Thymus (tissue), 11 donors: ENCODE results near the gene CAP2. TPM values are rescaled to one million over a fixed set of nuclear protein-coding genes. Genes with fewer than 3 reads are reported as not detected.
"Not testable (repeated sequence)": the region's sequence is repeated elsewhere in the genome, so short reads cannot be mapped to it uniquely, and the experiment has no call there.

ENCODE experiments used
- DNase-seq, 9 donors: peaks; one replicate each; pipeline ENCODE4 v3.0.0-alpha.2; 2013; ENCODE audit warnings: low spot score in 9 of 9, low read depth in 6 of 9, missing footprints in 1 of 9
- H3K27ac ChIP-seq, 2 donors: one replicate each; pipeline ENCODE4 v1.5.1; 2013; ENCODE audit warnings: control low read depth in 1 of 2, low read depth in 1 of 2, low read length in 1 of 2, mild to moderate bottlenecking in 1 of 2, moderate library complexity in 1 of 2
- H3K27me3 ChIP-seq, 2 donors: one replicate each; pipeline ENCODE4 v1.5.1; 2013; ENCODE audit warnings: low read length in 1 of 2; ENCODE audit not compliant: control insufficient read depth in 2 of 2, insufficient read depth in 1 of 2
- H3K36me3 ChIP-seq, 2 donors: one replicate each; pipeline ENCODE4 v1.5.1; 2013; ENCODE audit warnings: low read length in 1 of 2, mild to moderate bottlenecking in 1 of 2, moderate library complexity in 1 of 2; ENCODE audit not compliant: control insufficient read depth in 2 of 2, insufficient read depth in 2 of 2
- H3K4me1 ChIP-seq, 2 donors: one replicate each; pipeline ENCODE4 v1.5.1; 2013; ENCODE audit warnings: low read length in 2 of 2; ENCODE audit not compliant: control insufficient read depth in 2 of 2, insufficient read depth in 2 of 2
- H3K4me3 ChIP-seq, 2 donors: one replicate each; pipeline ENCODE4 v1.5.1; 2013; ENCODE audit warnings: low read length in 2 of 2, control low read depth in 1 of 2, mild to moderate bottlenecking in 1 of 2
- H3K9me3 ChIP-seq, 2 donors: one replicate each; pipeline ENCODE4 v1.5.1; 2013; ENCODE audit warnings: low read length in 1 of 2, mild to moderate bottlenecking in 1 of 2; ENCODE audit not compliant: control insufficient read depth in 2 of 2, insufficient read depth in 1 of 2
- WGBS: extraction: QIAGEN DNeasy Blood & Tissue Kit; methylation state at CpG from one replicate; pipeline ENCODE4 v1.1.7; 2013; 5-methylcytosine and 5-hydroxymethylcytosine counted together
- polyA plus RNA-seq: library from polyadenylated mRNA; stranded (reverse); fragments of 200-250 nt; gene quantifications from one replicate; pipeline ENCODE4 v1.2.3, GENCODE V29; 2013
- total RNA-seq: library from RNA; stranded (reverse); fragments of 120-200 nt; gene quantifications from one replicate; pipeline ENCODE4 v1.2.4, GENCODE V29; 2013
- donor health status: healthy.

The CAP2 gene
- total and polyA plus RNA-seq, 2 donors, result 1.6 to 4.9 TPM

DNA sequence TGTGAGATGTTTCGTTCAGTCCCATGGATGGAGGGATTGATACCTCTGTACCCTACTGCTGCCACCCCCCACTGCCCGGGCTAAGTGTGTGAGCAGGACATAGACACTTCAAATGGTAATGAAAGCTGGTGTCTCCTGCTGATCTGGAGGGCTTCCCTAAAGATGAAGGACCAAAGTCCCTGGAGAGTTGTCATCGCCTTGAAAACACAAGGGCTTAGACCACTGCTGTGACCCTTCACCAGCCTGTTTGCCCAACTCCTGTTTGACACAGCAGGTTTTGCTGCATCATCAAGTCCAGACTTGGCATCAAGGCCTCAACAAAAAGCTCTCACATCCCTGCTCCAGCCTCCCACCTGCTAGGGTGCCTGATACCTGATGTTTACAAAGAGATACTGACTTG lies 148.8 kb downstream of the CAP2 start:
- Histone ChIP-seq H3K4me1 (no peaks in the 10 kb centered on the region), H3K4me3 (no peak overlapping the region), H3K27me3 (no peaks in the 10 kb centered on the region), H3K36me3 (no peaks in the 10 kb centered on the region), H3K27ac (no peak overlapping the region), H3K9me3 (no peaks in the 10 kb centered on the region)
- WGBS, result 96% methylated on average over 3 of the region's 3 CpGs
- no peak for DNase-seq

DNA sequence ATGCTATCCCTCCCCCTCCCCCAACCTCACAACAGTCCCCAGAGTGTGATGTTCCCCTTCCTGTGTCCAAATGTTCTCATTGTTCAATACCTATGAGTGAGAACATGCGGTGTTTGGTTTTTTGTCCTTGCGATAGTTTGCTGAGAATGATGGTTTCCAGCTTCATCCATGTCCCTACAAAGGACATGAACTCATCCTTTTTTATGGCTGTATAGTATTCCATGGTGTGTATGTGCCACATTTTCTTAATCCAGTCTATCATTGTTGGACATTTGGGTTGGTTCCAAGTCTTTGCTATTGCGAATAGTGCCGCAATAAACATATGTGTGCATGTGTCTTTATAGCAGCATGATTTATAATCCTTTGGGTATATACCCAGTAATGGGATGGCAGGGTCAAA lies 152.3 kb downstream of the CAP2 start:
- not testable (repeated sequence) for H3K27me3 ChIP-seq, H3K36me3 ChIP-seq, H3K27ac ChIP-seq, H3K9me3 ChIP-seq, DNase-seq, H3K4me1 ChIP-seq, H3K4me3 ChIP-seq
- WGBS, result 100% methylated on average over 2 of the region's 4 CpGs

DNA sequence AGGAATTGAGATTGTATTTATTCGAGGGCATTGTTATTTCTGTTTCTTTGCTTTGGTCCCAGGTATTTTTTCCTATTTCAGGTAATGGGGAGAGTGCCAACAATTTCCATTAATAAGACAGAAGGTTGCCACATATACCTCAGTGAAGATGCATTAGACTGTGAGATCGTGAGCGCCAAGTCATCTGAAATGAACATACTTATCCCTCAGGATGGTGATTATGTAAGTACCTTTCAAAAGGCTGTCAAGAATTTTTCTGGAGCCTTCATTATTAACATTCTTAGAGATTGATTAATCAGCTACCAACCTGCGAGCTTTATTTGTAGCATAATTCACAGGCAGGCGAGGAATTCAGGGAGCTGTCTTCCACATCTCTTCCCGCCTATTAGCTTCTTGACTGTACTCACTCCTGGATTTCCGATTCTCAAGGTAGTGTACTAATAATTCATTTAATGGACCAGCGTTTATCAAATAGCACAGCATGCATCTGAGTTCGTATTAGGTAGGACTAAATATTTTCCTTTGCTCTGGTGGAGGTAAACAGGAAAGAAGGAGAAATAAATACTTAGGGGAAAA lies 158.1 kb downstream of the CAP2 start:
- H3K27me3 ChIP-seq, result no peaks in the 10 kb centered on the region
- no peaks in the 10 kb centered on the region for H3K9me3 ChIP-seq
- no peak overlapping the region for H3K27ac ChIP-seq
- no peaks in the 10 kb centered on the region for H3K36me3 ChIP-seq
- H3K4me3 ChIP-seq, result no peak overlapping the region
- no peaks in the 10 kb centered on the region for H3K4me1 ChIP-seq
- 95% methylated on average over 9 of the region's 9 CpGs for WGBS
- DNase-seq, result no peak

DNA sequence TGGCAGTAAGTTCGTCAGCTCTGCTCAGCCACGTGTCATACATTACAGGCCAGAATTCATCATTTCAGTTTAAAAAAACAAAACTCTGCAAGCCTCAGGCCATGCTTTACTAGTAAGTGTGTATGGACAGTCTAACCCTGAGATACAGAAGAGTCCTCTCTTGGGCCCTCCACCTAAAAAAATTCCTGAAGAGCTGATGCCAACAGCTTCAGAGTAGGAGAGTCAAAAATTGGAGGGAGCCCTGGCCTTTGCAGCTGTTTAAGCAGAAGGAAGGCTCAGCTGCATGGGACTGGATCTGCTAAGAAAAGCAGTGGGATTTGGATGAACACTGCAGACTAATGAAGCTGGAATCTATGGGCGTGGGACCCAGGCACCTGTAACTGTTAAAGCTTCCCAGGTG lies 159.5 kb downstream of the CAP2 start:
- no peaks in the 10 kb centered on the region for H3K9me3 ChIP-seq
- no peak for DNase-seq
- no peaks in the 10 kb centered on the region for H3K36me3 ChIP-seq
- no peak overlapping the region for H3K4me3 ChIP-seq
- no peaks in the 10 kb centered on the region for H3K27me3 ChIP-seq
- no peak overlapping the region for H3K27ac ChIP-seq
- no peaks in the 10 kb centered on the region for H3K4me1 ChIP-seq
- 93% methylated on average over 3 of the region's 3 CpGs for WGBS

DNA sequence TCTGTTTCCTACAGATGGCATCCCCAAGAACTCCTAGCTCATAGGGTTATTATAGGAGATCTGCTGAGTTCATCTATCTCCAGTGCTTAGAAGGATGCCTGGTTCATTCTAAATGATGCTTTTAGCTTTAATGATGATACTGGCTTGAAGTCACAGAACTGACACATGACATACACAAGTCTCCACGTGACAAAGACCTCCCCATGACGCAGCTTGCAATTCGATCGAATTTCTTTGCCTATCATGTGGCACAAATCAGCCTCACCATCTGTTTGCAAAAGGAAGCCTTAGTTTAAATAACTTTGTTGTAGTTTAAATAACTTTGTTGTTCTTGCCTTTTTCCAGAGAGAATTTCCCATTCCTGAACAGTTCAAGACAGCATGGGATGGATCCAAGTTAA lies 162.6 kb downstream of the CAP2 start:
- H3K4me3 ChIP-seq, result no peak overlapping the region
- H3K9me3 ChIP-seq, result no peaks in the 10 kb centered on the region
- no peaks in the 10 kb centered on the region for H3K4me1 ChIP-seq
- DNase-seq, result no peak
- 95% methylated on average over 4 of the region's 4 CpGs for WGBS
- H3K27me3 ChIP-seq, result no peaks in the 10 kb centered on the region
- H3K36me3 ChIP-seq, result no peaks in the 10 kb centered on the region
- no peak overlapping the region for H3K27ac ChIP-seq

DNA sequence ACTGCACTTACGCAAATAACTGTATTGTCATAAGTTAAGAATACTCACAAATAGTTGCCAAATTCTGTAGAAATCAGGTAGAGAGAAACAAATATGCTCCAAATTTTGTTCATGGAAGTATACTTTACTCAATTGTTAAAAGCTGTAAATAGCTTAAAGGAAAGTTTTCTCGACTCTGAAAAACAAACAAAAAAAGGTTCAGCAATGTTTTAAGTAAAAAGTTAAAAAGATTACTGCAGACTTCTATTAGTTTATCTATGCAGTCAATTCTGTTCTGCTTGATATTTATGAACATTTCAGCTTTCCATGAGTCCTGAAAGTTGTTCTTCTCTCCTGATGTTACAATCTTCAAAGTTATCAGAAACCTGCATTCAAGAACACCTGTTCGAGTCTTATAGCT lies 169.2 kb downstream of the CAP2 start:
- 93% methylated on average over 3 of the region's 3 CpGs for WGBS
- peaks cover 0 to 3% of the 10 kb centered on the region in 2 donors for H3K9me3 ChIP-seq
- no peak for DNase-seq

DNA sequence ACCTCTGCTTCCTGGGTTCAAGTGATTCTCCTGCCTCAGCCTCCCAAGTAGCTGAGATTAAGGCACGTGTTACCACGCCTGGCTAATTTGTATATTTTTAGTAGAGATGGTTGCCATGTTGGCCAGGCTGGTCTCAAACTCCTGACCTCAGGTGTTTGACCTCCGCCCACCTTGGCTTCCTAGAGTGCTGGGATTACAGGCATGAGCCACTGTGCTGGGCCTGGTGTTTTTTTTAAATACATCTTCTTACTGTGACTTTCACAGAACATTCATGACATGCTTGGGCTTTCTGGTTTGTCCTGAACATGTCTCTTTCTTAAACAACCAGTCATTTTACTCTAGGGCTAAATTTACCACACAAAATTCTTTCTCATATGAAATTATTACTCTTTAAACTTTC lies 172.0 kb downstream of the CAP2 start:
- Histone ChIP-seq H3K27me3 (no peaks in the 10 kb centered on the region), H3K4me1 (no peaks in the 10 kb centered on the region), H3K9me3 (peaks cover 0 to 3% of the 10 kb centered on the region in 2 donors), H3K36me3 (no peaks in the 10 kb centered on the region), H3K4me3 (no peak overlapping the region), H3K27ac (no peak overlapping the region)
- 85% methylated on average over 3 of the region's 3 CpGs for WGBS
- no peak for DNase-seq

More for the DNA sequence above, 169.2 kb downstream of the CAP2 start:
- no peaks in the 10 kb centered on the region for H3K27me3 ChIP-seq
- no peaks in the 10 kb centered on the region for H3K4me1 ChIP-seq
- H3K4me3 ChIP-seq, result no peak overlapping the region
- no peak overlapping the region for H3K27ac ChIP-seq
- no peaks in the 10 kb centered on the region for H3K36me3 ChIP-seq

DNA sequence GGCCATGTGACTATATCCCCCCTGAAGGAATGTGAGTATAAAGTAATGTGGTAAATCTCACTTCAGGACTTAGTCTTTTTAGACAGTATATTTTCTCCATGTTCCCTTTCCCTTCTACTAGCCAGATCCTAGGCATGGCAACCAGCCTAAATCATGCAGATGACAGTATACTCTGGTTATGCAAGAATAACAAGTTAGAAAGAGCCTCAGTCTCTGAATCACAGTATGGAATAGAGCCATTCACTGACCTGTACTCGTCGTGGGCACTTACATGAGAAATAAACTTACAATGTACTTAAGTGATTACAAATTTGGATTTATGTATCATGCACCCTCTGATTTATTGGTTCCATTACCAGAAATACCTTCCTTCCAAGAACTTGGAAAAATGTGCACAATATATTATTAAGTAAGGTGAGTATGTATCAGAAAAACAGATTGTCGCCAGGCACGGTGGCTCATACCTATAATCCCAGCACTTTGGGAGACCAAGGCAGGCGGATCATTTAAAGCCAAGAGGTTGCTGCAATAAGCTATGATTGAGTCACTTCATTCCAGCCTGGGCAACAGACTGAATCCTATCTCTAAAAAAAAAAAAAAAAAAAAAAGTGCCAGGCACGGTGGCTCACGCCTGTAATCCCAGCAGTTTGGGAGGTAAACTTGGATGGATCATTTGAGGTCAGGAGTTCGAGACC lies 181.6 kb downstream of the CAP2 start:
- WGBS, result 96% methylated on average over 8 of the region's 8 CpGs
- DNase-seq, result no peak
- H3K27ac ChIP-seq, result no peak overlapping the region

DNA sequence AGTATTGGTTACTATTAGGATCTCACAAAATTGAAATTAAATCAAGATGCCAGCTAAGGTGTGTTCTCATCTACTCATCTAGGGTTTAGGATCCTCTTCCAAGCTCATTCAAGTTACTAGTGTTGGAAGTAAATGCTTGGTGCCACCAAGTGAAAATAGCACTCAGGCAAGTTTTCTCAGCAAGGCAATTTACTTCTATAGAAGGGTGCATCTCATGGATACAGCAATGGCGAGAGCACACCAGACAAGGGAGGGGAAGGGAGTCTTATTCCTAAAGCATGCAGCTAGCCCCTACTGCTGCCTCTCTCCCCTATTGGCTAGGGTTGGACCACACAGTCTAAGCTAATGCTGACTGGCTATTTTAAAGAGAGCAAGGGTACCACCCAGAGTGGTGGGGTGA lies 183.7 kb downstream of the CAP2 start:
- Histone ChIP-seq H3K36me3 (no peaks in the 10 kb centered on the region), H3K4me1 (no peaks in the 10 kb centered on the region), H3K9me3 (peaks cover 2 to 7% of the 10 kb centered on the region in 2 donors), H3K27me3 (peaks cover 0 to 12% of the 10 kb centered on the region in 2 donors), H3K27ac (no peak overlapping the region), H3K4me3 (no peak overlapping the region)
- DNase-seq, result no peak
- WGBS, result 95% methylated on average over 1 of the region's 1 CpG

More for the DNA sequence above, 181.6 kb downstream of the CAP2 start:
- Histone ChIP-seq H3K9me3 (peaks cover 2 to 7% of the 10 kb centered on the region in 2 donors), H3K4me3 (no peak overlapping the region), H3K36me3 (no peaks in the 10 kb centered on the region), H3K27me3 (peaks cover 0 to 3% of the 10 kb centered on the region in 2 donors), H3K4me1 (no peaks in the 10 kb centered on the region)
